HG03066 (cell line): ENCODE results near the gene ADIPOR2.
"Not testable (repeated sequence)": the region's sequence is repeated elsewhere in the genome, so short reads cannot be mapped to it uniquely, and the experiment has no call there.

Source experiments
- ATAC-seq: cut with Tn5 transposase; IDR thresholded peaks from one replicate; pipeline ENCODE4 v1.9.1; 2021; ENCODE audit warnings: low read depth; ENCODE audit not compliant: unreplicated experiment

The ADIPOR2 gene

DNA sequence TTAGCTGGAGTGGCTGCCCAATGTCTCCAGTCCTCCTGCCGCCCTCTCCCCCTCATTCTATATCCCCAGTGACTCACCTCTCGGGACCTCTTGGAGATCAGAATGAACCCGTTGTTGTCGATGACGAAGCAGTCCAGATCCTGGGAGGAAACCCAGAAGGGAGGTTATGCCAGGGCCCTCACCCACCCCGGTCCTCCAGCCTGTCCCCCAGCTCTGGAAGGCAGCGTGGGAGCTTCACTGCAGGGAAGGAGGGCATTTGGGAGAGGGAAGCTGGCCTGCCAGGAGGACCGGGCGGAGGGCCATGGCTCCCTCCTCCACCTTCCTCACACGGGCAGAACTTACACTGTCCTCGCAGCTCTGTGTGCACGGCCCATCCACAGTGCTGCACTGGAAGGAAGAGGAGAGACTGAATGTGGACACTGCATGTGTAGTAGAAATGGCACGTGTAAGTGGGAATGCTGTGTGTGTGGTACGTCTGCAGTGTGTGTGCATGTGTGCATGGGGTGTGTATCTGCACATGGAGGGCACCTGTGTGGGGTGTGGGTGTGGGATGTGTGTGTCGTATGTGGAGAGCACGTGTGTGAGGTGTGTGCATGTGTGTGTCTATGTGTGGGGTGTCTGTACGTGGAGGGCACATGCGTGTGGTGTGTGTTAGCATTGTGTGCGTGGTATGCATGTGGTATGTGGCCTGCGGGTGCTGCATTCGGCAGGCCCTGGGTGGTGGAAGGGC, 119.5 kb downstream of the ADIPOR2 start:
- no peak for ATAC-seq

DNA sequence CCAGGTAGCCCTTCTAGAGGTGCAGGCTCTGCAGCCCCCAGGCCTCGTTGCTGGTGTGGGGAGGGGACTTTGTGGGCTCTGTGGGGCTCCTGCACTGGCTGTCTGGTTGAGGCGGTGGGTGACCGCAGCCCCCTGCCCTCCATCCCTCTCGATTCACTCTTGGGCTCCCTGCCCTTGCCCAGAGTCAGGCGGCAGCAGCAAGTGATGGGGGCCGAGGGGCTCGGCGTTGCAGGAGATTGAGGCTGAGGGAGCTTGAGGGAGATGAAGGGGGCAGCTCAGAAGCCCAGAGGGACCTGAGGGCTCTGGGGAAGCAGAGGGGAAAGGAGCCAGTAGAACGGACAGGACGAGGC, 120.0 kb downstream of the ADIPOR2 start:
- ATAC-seq, result no peak

DNA sequence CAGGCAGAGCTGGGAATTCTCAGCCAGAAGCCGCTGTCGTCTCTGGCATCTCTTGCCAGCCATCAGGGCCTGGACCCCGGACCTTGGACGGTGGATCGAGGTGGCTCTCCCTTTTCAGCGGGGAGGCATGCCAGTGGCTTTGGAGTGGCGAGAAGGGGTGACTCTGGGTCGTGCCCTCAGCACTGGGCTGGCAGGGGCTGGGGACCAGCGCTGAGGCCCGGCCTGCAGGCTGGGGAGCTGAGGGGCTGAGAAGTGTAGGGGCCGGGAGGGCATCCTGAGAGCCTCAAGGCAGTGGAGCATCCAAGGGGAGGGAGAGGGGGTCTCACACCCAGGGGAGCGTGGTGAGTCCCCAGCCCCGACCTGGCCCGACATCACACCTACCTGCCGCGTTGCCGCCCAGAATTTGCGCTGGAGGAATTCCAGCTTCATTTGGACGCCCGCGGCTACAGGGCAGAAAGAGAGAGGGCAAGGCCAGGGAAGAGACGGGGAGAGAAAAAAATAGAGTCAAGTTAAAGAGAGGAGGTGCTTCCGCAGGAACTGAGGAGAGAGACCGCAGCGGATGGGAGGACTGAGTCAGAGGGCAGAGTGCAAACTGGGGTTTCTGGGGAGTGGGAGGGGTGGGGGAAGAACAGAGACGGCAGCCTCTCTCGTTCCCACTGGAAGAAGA, 120.5 kb downstream of the ADIPOR2 start:
- no peak for ATAC-seq

DNA sequence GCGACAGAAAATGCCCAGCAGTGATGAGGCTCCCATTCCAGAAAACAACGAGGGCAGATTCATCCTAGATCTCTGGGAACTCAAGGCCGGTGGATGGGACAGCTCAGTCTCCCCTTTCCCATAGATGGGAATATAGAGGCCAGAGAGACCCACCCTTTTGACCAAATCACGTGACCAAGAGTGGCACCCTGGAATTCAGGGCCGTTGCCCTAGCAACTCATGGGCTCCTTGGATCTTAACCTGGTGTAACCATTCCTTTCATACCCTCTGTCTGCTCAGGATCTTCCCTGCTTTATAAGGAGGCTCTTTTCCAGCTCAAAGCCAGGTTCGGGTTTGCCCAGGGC, 121.0 kb downstream of the ADIPOR2 start:
- no peak for ATAC-seq

DNA sequence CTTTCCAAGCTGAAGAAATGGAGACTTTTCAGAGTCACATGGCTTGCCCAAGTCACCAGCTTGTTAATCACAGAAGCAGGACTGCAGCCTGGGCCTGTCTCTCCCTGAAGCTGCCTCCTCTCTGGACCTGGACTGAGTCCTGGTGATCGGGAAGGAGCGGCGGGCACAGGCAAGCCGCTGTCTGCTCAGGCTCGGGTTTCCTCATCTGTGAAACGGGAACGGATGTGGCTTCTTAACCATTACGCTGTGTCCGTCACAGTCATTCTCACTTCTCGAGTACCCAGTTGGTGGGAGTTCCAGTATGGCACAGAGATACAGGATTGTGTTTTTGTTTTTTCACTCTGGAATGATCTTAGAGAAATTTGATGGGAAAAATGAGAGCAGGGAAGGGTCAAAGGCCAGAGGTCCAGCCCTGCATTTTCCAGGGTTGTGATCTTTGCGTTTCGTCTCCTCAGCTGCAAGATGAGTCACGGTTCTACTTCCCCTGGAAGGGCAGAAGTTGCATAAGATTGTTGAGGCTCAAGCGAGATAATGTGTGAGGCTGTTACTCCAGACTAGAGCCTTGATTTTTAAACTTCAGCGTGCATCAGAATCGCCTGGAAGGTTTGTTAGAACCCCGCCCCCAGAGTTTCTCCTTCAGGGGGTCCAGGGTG, 121.9 kb downstream of the ADIPOR2 start:
- ATAC-seq, result no peak

DNA sequence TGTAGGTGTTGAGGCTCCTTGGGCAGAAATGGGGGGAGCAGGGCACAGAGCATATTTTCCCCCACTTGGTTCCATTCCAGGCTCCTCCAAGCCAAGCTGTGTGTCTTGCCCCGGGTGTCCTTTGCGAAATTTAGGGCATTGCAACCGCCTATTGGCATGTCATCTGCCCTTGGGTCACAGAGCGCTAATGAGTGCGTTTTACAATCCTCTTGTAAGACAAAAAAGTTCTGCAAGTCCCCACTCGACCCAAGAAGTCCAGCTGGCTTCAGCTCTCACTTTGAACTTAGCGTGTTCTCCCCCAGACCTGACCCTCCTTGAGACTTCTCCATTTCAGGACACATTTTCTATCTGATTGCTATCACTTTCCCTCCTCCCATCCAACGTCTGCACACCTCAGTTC, 123.4 kb downstream of the ADIPOR2 start:
- no peak for ATAC-seq

DNA sequence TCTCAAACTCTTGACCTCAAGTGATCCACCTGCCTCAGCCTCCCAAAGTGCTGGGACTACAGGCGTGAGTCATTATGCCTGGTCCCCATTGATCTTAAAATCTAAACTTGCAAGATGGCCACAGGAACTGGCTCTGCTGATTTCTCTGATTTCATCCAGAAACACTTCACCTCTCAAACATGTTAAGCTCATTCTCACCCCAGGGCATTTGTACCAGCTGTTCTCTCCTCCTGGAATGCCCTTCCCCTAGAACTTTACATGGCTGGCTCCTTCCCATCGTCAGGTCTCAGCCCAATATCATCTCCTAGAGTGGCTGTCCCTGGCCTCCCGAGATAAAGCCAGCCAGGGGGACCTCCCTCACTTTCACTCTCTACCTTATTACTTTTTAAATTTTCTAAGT, 124.2 kb downstream of the ADIPOR2 start:
- ATAC-seq, result no peak

DNA sequence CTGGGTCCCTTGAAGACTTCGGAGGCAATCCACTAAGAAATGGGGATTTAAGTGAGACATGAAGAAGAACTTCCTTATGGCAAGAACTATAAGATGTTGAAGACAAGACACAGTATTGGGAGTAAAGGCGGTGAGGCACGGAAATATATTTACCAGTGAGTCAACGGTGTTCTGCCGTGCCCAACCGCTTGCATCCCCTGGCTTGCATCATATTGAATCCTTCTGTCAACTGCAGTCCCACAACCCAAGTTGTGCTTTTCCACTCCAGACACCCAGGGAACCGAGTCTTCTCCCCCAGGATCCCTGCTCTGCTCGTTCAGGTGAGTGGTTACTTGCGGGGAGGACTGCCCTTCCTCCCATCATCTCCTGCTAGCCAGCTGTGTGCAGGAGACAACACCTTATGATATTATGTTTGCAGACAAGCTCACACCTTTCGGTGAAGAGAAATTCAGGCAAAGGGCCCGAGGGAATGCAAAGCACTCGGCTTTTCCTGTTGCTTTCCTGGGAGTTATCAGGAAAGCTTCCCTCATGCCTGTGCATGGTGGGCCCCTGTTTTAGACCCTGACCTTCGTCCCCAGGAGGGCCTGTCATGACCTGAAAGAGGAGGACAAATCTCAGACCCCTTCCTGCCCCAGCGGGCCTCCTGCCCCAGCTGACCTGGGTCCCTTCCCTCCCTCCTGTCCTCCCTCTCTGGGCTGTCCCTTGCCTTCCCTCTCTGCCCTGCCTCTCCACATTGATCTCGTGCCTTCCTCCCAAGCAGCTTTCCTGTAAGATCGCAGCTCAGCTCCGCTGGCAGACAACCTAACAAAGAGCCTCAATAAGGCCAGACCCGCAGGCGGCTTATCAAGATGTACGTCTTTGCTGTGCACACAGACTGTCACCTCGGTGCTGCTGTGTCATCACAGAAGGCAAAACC, 125.2 kb downstream of the ADIPOR2 start:
- no peak for ATAC-seq

DNA sequence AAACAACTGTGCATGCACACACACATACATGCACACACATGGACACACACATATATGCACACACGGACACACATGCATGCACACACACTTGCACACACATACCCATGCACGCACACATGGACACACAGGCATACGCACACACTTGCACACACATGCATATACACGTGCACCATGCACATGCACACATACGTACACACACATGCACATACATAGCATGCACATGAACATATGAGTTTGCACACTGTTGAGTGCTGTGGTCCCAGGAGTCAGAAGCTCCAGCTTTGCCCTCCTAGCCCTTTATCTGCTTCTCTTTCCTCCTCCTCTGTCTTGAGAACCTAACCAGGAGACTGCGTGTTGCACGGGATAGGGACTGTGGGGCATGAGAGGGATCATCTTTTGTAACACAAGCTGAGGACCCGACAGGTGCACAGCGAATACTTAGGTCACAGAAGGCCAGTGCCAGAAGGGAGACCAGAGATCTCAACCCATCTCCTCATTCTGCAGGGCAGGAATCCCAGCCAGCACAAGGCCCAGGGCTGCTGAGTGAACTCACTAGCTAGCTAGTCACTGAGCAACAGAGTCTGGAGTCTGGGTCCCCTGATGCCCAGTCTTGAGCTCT, 126.0 kb downstream of the ADIPOR2 start:
- ATAC-seq, result no peak

DNA sequence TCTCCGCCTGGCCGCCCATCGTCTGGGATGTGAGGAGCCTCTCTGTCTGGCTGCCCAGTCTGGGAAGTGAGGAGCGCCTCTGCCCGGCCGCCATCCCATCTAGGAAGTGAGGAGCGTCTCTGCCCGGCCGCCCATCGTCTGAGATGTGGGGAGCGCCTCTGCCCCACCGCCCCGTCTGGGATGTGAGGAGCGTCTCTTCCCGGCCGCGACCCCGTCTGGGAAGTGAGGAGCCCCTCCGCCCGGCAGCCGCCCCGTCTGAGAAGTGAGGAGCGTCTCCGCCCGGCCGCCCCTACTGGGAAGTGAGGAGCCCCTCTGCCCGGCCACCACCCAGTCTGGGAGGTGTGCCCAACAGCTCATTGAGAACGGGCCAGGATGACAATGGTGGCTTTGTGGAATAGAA, 127.1 kb downstream of the ADIPOR2 start:
- not testable (repeated sequence) for ATAC-seq

DNA sequence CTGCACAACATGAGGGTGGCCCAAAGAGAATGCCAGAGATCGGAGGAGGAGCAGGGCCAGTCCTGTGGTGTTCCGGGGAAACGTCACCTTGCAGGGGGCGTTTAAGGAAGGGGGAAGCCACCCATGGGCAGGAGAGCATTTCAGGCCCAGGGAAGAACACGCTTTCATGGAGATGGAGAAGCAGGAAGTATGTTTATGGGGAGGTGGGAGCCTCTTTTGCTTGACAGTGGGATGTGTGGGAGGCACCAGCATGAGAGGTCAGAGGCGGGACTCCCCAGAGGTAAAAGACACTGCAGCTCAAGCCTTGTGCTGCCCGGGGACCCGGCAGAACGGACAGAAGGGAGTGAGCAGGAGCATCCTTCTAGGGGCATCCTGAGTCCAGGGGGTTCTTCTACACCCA, 128.2 kb downstream of the ADIPOR2 start:
- no peak for ATAC-seq

DNA sequence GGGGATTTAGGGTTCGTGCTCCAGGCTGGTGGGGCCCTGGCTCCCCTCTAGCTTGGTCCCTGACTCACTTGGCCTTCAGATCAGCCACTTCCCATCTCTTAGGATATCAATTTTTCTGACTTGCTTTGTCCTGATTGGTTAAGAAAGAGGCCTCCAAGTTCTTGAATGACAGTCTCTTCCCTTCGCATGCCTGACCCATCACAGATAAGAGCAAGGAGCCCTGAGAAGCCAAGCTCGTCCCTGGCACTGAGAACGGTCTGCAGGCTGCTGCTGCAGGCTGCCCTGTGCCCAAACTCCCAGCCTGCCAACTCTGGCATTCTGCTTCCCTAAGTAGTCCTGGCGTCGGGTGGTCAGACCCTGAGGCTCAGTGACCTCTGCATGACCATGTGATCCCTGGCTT, 128.7 kb downstream of the ADIPOR2 start:
- no peak for ATAC-seq

DNA sequence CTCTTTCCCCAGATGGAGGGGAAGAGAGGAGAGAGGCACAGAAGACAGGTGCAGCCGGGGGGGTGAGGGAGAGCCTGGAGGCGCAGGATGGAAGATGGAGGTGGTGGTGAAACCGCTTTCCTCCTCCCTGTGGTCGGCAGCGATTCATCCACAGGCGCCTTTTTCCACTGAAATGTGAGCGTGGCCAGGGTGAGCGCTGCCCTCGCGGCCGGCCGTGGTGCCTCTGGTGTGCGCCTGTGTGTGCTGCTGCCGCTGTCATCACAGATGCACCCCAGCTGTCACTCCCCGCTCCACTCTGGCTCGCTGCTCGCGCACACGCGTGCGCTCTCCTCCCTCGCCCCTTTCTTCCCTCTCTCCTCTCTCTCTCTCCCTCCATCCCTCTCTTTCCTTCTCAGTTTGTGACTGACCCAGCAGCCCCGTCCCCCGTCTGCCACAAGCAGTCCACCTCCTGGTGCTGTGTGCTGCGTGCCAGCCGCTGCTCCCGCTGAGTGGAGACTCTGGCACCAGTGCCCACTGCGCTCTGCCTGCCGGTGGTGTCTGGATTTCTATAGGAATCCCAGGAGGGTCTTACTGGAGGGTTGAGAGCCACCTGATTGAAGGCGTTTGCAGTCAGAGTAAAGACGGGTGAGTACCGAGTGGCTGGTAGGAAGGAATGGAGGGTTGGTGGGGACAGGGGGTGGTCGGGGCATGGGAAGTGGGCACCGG, 129.5 kb downstream of the ADIPOR2 start, which contains the start of gene LRTM2:
LRTM2 (plus strand) TSS at position 375 of the 705 bp plus-strand sequence. CDS start 7,584 bp downstream, outside the sequence.
- ATAC-seq, result no peak

DNA sequence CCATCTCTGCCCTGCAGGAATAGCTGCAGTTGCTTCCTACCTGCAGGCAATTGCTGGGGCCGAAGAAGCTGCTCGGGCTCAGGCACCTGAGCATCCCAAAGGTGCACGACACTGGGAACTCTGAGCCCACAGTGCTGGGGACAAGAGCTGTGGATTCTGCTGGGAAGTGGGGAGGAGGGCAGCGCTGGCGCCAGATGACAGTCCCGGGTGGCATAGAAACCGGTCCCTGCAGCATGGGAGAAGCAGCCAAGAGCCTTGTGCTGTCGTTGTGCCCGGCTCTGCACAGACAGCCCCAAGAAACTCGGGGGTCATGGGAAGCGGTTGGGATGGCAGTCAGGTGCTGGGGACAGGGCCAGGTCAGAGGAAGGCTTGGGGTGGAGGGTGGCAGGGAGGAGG, 130.0 kb downstream of the ADIPOR2 start:
- no peak for ATAC-seq

DNA sequence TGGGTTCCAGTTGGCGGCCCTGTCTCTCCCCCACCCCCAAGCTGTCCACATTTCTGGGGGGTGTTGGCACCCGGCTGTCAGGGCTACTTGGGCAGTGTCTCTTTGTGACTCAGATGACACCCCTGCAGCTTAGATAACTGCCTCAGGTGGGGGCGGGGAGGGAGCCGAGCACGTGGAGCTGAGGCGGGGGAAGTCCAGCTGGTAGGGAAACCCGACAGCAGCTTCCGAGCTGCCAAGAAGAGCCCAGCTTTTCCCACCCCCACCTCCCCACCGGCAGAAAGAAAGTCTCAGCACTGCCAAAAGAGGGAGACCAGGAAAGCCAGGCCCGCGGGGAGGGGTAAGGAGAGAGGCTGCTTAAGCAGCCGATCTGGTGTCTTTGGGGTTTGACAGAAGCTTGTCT, 130.9 kb downstream of the ADIPOR2 start:
- ATAC-seq, result no peak

DNA sequence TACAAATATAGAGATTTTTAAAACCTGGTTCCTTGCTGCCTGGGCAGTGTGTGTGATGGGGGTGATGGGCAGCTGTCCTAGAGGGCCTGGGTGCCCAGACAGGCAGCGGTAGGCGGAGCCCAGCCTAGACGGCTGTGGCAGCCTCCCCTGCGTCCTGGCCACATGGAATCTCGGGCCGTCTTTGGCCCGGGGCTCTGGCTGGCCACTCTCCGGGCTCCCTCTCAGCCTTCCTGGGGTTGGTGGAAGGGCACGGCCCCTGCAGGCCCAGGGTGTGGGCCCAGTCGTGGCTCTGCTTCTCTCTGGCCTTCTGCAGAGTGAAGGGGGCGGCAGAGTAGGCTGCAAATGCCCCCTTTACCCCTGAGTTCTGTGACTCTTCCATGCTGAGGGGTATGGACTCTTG, 131.8 kb downstream of the ADIPOR2 start:
- no peak for ATAC-seq

DNA sequence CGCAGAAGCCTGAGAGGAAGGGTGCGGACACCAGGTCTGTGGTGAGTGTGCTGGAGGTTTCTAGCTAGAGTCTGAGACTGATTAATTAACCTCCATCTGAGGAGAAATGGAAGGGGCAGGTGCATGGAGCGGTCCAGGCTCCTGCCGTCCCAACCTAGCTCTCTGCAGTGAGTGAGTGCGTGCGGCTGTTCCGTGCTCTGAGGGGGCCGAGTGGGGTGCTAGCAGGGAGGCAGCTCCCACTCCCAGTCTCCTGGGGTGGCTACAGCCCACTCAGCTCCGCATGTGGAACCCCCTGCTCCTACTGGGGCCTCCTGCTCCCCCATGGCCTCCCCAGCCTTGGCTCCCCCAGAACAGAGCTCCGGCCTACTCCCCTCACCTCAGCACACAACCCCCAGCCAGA, 132.4 kb downstream of the ADIPOR2 start:
- no peak for ATAC-seq

DNA sequence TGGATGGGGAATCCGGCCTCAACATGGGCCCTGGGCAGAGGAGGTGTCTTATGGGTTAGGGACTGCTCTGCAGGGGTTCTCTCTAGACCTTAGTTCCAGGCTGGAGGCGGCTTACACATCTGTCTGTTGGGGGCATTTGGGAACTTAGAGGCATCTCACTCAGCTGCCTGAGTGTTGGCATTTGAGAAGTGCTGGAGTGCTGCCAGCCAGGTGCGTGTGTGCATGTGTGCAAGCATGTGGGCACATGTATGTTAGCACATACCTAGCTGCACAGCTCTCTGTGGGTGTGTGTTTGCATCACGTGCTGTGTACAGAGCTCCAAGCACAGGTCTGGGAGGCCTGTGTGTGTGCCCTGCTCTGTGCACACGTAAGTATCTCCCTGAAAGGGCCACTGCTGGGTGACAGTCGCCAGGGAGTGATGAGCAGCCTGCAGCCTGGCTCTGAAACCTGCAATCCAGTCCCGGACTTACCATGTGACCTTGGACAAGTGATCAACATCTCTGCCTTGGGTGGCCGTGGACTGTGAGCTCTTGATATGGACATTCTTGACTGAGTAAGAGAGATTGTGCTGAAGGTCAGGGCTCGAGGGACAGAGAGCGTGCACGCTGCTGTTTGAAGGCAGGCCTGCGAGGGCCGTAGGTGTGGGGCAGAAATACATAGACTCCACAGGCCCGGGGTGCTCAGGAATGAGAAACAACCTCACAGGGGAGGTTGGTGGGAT, 134.7 kb downstream of the ADIPOR2 start:
- no peak for ATAC-seq

DNA sequence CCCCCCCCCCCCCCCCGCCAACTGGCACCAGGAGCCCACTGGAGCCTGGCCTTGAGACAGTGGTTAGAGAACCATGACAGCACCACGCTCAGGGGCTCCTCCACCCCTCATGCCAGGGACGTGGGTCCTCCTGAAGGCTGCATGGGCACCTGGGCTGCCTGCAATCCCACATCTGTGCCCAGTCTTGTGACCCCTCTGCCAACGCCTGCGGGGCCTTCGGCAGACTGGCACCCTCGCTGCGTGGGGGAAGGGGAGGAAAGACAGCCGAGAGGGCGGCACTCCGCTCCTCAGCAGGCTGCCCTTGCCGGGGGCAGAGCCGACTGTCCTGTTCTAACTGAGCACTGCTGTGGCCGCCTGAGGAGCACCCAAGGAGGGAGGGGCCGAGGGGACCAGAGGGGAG, 135.5 kb downstream of the ADIPOR2 start:
- no peak for ATAC-seq
